ENCODE measurements around the gene DOCK9.

DNA sequence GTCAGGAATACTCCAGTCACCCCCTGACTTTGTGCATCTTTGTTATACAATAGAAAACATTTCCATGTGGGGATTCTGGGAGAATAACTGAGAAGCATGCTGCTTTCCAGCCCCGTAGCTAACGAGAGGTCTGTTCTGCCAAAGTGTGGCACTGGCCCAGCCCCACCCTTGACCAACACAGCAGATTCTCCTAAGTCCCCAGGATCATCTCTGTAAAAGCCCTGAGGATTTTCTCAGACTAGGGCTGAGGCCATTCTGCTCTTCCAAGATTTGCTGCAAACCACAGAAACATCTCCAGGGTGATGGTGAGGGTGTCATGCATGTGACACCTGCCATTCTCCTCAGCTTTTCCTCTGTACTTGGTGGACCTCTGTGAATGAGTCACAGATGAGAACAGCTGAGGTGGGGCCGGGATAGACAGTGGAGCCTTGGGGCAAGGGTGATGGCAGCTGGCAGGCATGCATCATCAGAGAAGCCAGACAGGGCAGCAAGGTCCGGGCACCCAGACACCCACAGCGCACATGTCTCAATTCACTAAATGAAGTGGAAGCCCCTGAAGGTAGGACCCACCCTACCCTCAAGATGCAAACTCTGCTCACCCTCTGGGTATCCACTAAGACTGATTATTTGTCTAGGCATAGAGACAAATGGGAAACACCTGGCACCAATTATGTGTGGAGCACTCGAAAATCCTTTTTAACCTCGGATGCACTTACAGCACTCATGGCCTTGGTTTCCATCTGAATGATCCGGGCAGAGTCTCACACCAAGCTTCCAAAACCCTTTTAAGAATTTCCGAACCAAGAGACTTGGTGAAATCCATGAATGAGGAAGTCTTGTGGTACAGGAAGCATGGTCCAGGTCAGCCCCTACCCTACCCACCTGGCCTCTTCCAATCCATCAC, 20.1 kb upstream of the DOCK9 start:
- TF ChIP-seq, protein P1, sequence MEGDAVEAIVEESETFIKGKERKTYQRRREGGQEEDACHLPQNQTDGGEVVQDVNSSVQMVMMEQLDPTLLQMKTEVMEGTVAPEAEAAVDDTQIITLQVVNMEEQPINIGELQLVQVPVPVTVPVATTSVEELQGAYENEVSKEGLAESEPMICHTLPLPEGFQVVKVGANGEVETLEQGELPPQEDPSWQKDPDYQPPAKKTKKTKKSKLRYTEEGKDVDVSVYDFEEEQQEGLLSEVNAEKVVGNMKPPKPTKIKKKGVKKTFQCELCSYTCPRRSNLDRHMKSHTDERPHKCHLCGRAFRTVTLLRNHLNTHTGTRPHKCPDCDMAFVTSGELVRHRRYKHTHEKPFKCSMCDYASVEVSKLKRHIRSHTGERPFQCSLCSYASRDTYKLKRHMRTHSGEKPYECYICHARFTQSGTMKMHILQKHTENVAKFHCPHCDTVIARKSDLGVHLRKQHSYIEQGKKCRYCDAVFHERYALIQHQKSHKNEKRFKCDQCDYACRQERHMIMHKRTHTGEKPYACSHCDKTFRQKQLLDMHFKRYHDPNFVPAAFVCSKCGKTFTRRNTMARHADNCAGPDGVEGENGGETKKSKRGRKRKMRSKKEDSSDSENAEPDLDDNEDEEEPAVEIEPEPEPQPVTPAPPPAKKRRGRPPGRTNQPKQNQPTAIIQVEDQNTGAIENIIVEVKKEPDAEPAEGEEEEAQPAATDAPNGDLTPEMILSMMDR (IDR thresholded peaks at IDR 0.05 in 4 of 5, conservative IDR thresholded peaks at IDR 0.05 in 1 of 5) = no peak
- TF ChIP-seq POLR2A (IDR thresholded peaks at IDR 0.05) = no peak

Measured in gastrocnemius medialis (tissue), 4 donors.